ENCODE data around the gene ADCY1. TPM values are rescaled to one million over a fixed set of nuclear protein-coding genes. Genes with fewer than 3 reads are reported as not detected.
"Not testable (repeated sequence)": the region's sequence is repeated elsewhere in the genome, so short reads cannot be mapped to it uniquely, and the experiment has no call there.

Gene ADCY1
- total and polyA plus RNA-seq, 12 donors: 0.46 to 8.6 (median 3.4) TPM

GRCh38 chr7:45726883-45727282 lies 152.7 kb downstream of the ADCY1 start:
- Histone ChIP-seq H3K36me3 (peaks cover 0 to 87% (median 32%) of the 10 kb centered on the region in 9 donors), H3K4me1 (no peaks in the 10 kb centered on the region), H3K4me3 (no peak overlapping the region), H3K9me3 (no peaks in the 10 kb centered on the region), H3K27ac (no peak overlapping the region), H3K27me3 (no peaks in the 10 kb centered on the region)
- DNase-seq: no peak
- 97 to 98% methylated on average over 29 of the region's 29 CpGs for whole genome bisulfite sequencing, 2 donors
- intact Hi-C loops (cut with DNase I): no loop called here
- no peak for TF ChIP-seq CTCF (IDR thresholded peaks at IDR 0.05)
- peak in 1 of 8 donors; percentile 67 for ATAC-seq

GRCh38 chr7:45731692-45732443 lies 157.7 kb downstream of the ADCY1 start:
- H3K27ac ChIP-seq; intact Hi-C loops (cut with DNase I); H3K4me3 ChIP-seq; ATAC-seq; DNase-seq; H3K27me3 ChIP-seq; H3K9me3 ChIP-seq; H3K4me1 ChIP-seq: not testable (repeated sequence)
- peaks cover 0 to 67% (median 14%) of the 10 kb centered on the region in 9 donors for H3K36me3 ChIP-seq
- WGBS, 2 donors: 74 to 80% methylated on average over 5 of the region's 5 CpGs

GRCh38 chr7:45738920-45739319 lies 164.8 kb downstream of the ADCY1 start:
- H3K27me3 ChIP-seq; H3K4me1 ChIP-seq; H3K9me3 ChIP-seq; intact Hi-C loops (cut with DNase I); H3K4me3 ChIP-seq: not testable (repeated sequence)
- peak; percentile 29 to 57 for DNase-seq
- 54 to 74% methylated on average over 9 of the region's 9 CpGs for WGBS, 2 donors
- peak; percentile 60 to 95 (median 81) for ATAC-seq
- H3K36me3 ChIP-seq: peaks cover 0 to 87% (median 13%) of the 10 kb centered on the region in 9 donors
- H3K27ac ChIP-seq: peak overlapping the region in 3 of 10 donors; percentile 19 to 58 (median 25)

GRCh38 chr7:45740573-45740972 lies 166.4 kb downstream of the ADCY1 start:
- DNase-seq; H3K4me3 ChIP-seq; intact Hi-C loops (cut with DNase I); H3K27me3 ChIP-seq; ATAC-seq; H3K27ac ChIP-seq; H3K9me3 ChIP-seq; H3K4me1 ChIP-seq: not testable (repeated sequence)
- 84 to 98% methylated on average over 3 of the region's 3 CpGs for WGBS, 2 donors
- H3K36me3 ChIP-seq: peaks cover 0 to 88% (median 13%) of the 10 kb centered on the region in 9 donors

- H3K27ac ChIP-seq; H3K4me1 ChIP-seq; intact Hi-C loops (cut with DNase I); H3K4me3 ChIP-seq; H3K27me3 ChIP-seq; ATAC-seq; H3K9me3 ChIP-seq; DNase-seq: not testable (repeated sequence)
- TF ChIP-seq CTCF (IDR thresholded peaks at IDR 0.05): peak in 5 of 9 donors; percentile 9 to 42 (median 24)
- peaks cover 0 to 96% (median 11%) of the 10 kb centered on the region in 9 donors for H3K36me3 ChIP-seq
These were observed 174.8 kb downstream of the ADCY1 start for GRCh38 chr7:45748976-45749375.

GRCh38 chr7:45751352-45751751 lies 177.2 kb downstream of the ADCY1 start:
- not testable (repeated sequence) for ATAC-seq, H3K4me1 ChIP-seq, H3K27me3 ChIP-seq, H3K9me3 ChIP-seq, H3K27ac ChIP-seq, H3K4me3 ChIP-seq, DNase-seq
- 90 to 92% methylated on average over 2 of the region's 2 CpGs for WGBS, 2 donors
- intact Hi-C loops (cut with DNase I): loop anchor here in 1 of 10 donors (10.0 kb wide), 1 partner anchor 87 kb away; no protein-coding TSS in a partner anchor
- H3K36me3 ChIP-seq: peaks cover 0 to 96% (median 17%) of the 10 kb centered on the region in 9 donors

GRCh38 chr7:45756333-45756732 lies 182.2 kb downstream of the ADCY1 start:
- 97 to 98% methylated on average over 3 of the region's 4 CpGs for WGBS, 2 donors
- H3K27me3 ChIP-seq, H3K9me3 ChIP-seq, ATAC-seq, H3K4me3 ChIP-seq, H3K27ac ChIP-seq, H3K4me1 ChIP-seq, DNase-seq: not testable (repeated sequence)
- peaks cover 0 to 69% (median 7%) of the 10 kb centered on the region in 9 donors for H3K36me3 ChIP-seq
- intact Hi-C loops (cut with DNase I): loop anchor here in 1 of 10 donors (10.0 kb wide), 1 partner anchor 92 kb away; no protein-coding TSS in a partner anchor
